PFSK-1 (cell line): Measurements from ENCODE around the gene BPIFB2.

Experiments used
- FOXP2 ChIP-seq: optimal IDR thresholded peaks from 2 replicates; pipeline ENCODE3; 2011; ENCODE audit warnings: borderline replicate concordance, control low read depth, inconsistent platforms; ENCODE audit not compliant: insufficient read depth; ENCODE audit errors: extremely low read length, extremely low read depth
- POLR2AphosphoS5 ChIP-seq: IDR thresholded peaks from 2 replicates; pipeline ENCODE4 v1.6.1; 2012; ENCODE audit warnings: low read depth, mild to moderate bottlenecking, control low read depth, low read length, moderate library complexity
- REST ChIP-seq, 2 experiments: IDR thresholded peaks; 2 replicates each; pipeline versions ENCODE4 v1.6.1 to v1.8.0; 2011 to 2012; ENCODE audit warnings: low read depth in 2 of 2, low read length in 2 of 2, control low read depth in 1 of 2, inconsistent platforms in 1 of 2, mild to moderate bottlenecking in 1 of 2, moderate library complexity in 1 of 2; ENCODE audit not compliant: insufficient read depth in 1 of 2
- SIN3A ChIP-seq: IDR thresholded peaks from 2 replicates; pipeline ENCODE4 v1.6.1; 2012; ENCODE audit warnings: mild to moderate bottlenecking, low read length, moderate library complexity, borderline replicate concordance; ENCODE audit not compliant: insufficient read depth
- TAF1 ChIP-seq: IDR thresholded peaks from 2 replicates; pipeline ENCODE4 v1.6.1; 2012; ENCODE audit warnings: low read length, control low read depth, borderline replicate concordance; ENCODE audit not compliant: insufficient read depth

BPIFB2 gene

GRCh38 chr20:32965581-32966373 lies 41.7 kb upstream of the BPIFB2 start:
- TF ChIP-seq SIN3A, result no peak
- TF ChIP-seq POLR2AphosphoS5, result no peak

- TF ChIP-seq REST (IDR thresholded peaks at IDR 0.05; ENCODE audit: insufficient read depth in 1 of 2, low read depth in 2 of 2, low read length in 2 of 2) (no peak), TAF1 (no peak), SIN3A (no peak), POLR2AphosphoS5 (no peak), FOXP2 (no peak)
Measured at GRCh38 chr20:32966382-32966781, 41.1 kb upstream of the BPIFB2 start.

GRCh38 chr20:32966881-32967781 lies 40.4 kb upstream of the BPIFB2 start:
- TF ChIP-seq SIN3A (no peak), REST (IDR thresholded peaks at IDR 0.05; ENCODE audit: insufficient read depth in 1 of 2, low read depth in 2 of 2, low read length in 2 of 2) (no peak), FOXP2 (no peak), TAF1 (no peak), POLR2AphosphoS5 (no peak)

- TF ChIP-seq FOXP2 (no peak), SIN3A (no peak), POLR2AphosphoS5 (no peak), REST (IDR thresholded peaks at IDR 0.05; ENCODE audit: insufficient read depth in 1 of 2, low read depth in 2 of 2, low read length in 2 of 2) (no peak), TAF1 (no peak)
Measured at GRCh38 chr20:32967961-32968457, 39.5 kb upstream of the BPIFB2 start.

GRCh38 chr20:32968478-32969241 lies 38.8 kb upstream of the BPIFB2 start:
- TF ChIP-seq REST (IDR thresholded peaks at IDR 0.05; ENCODE audit: insufficient read depth in 1 of 2, low read depth in 2 of 2, low read length in 2 of 2) (no peak), POLR2AphosphoS5 (no peak), SIN3A (no peak), TAF1 (no peak), FOXP2 (no peak)
